GM23338 (cell line): ENCODE data around the gene WWOX. TPM values are rescaled to one million over a fixed set of nuclear protein-coding genes. Genes with fewer than 3 reads are reported as not detected.
"Not testable (repeated sequence)": the region's sequence is repeated elsewhere in the genome, so short reads cannot be mapped to it uniquely, and the experiment has no call there.

Experiments used
- ATAC-seq: fragments of 200-7000 bp; cut with Tn5 transposase; 3 replicates; pipeline ENCODE4 v1.9.1; 2020
- DNase-seq: peaks from one replicate; pipeline ENCODE4 v3.0.0-alpha.2; 2015; ENCODE audit warnings: low spot score
- H2AFZ ChIP-seq: fragments of 200-600 bp; sonication (generic); 2 replicates; pipeline ENCODE4 v1.8.0; 2016; ENCODE audit warnings: antibody characterized with exemption, mild to moderate bottlenecking, moderate library complexity
- H3F3A ChIP-seq: fragments of 200-600 bp; sonication (generic); replicated peaks from 2 replicates; pipeline ENCODE4 v1.8.0; 2017; ENCODE audit warnings: antibody characterized with exemption, mixed run types, low read depth
- H3K27ac ChIP-seq: fragments of 200-600 bp; sonication (generic); 2 replicates; pipeline ENCODE4 v1.6.1; 2016; ENCODE audit warnings: low read depth
- H3K27me3 ChIP-seq: fragments of 200-600 bp; sonication (generic); 2 replicates; pipeline ENCODE4 v1.8.0; 2016; ENCODE audit warnings: mild to moderate bottlenecking, mixed run types, moderate library complexity; ENCODE audit not compliant: insufficient read depth
- H3K36me3 ChIP-seq: fragments of 200-600 bp; sonication (generic); 2 replicates; pipeline ENCODE4 v1.8.0; 2016; ENCODE audit warnings: mild to moderate bottlenecking; ENCODE audit not compliant: insufficient read depth
- H3K4me1 ChIP-seq: fragments of 200-600 bp; sonication (generic); 2 replicates; pipeline ENCODE4 v1.8.0; 2016; ENCODE audit warnings: mild to moderate bottlenecking, moderate library complexity; ENCODE audit not compliant: insufficient read depth
- H3K4me2 ChIP-seq: fragments of 200-600 bp; sonication (generic); 2 replicates; pipeline ENCODE4 v1.7.1; 2017; ENCODE audit warnings: mixed run types
- H3K4me3 ChIP-seq: fragments of 200-600 bp; sonication (generic); 2 replicates; pipeline ENCODE4 v1.6.1; 2016; ENCODE audit warnings: mixed run types
- H3K79me2 ChIP-seq: fragments of 200-600 bp; sonication (generic); replicated peaks from 2 replicates; pipeline ENCODE4 v1.8.0; 2017; ENCODE audit warnings: mild to moderate bottlenecking; ENCODE audit not compliant: insufficient read depth
- H3K9me2 ChIP-seq: fragments of 200-600 bp; sonication (generic); 2 replicates; pipeline ENCODE4 v1.8.0; 2017; ENCODE audit not compliant: insufficient read depth
- H4K20me1 ChIP-seq: fragments of 200-600 bp; sonication (generic); replicated peaks from 2 replicates; pipeline ENCODE4 v1.8.0; 2017; ENCODE audit warnings: mild to moderate bottlenecking; ENCODE audit not compliant: insufficient read depth
- H3K27ac Mint-ChIP-seq: 2 replicates; pipeline ENCODE4 v1.8.0; 2020; ENCODE audit warnings: inconsistent platforms, mild to moderate bottlenecking, moderate library complexity, mixed read lengths
- H3K27me3 Mint-ChIP-seq: 3 replicates; pipeline ENCODE4 v1.8.0; 2022; ENCODE audit warnings: low read depth, mild to moderate bottlenecking, moderate library complexity, mixed read lengths, inconsistent platforms; ENCODE audit not compliant: insufficient read depth, poor library complexity
- H3K36me3 Mint-ChIP-seq: 3 replicates; pipeline ENCODE4 v1.8.0; 2021; ENCODE audit warnings: low read depth, mild to moderate bottlenecking, inconsistent platforms, moderate library complexity, mixed read lengths
- H3K4me1 Mint-ChIP-seq: 3 replicates; pipeline ENCODE4 v1.8.0; 2020; ENCODE audit warnings: mild to moderate bottlenecking, inconsistent platforms, mixed read lengths
- H3K4me3 Mint-ChIP-seq: 3 replicates; pipeline ENCODE4 v1.8.0; 2021; ENCODE audit warnings: moderate library complexity, mild to moderate bottlenecking, inconsistent platforms, mixed read lengths
- H3K9me3 Mint-ChIP-seq: 3 replicates; pipeline ENCODE4 v1.8.0; 2020; ENCODE audit warnings: moderate library complexity, mild to moderate bottlenecking, inconsistent platforms, mixed read lengths
- CTCF ChIP-seq, 2 experiments: fragments of 200-600 bp in 1 of 2; sonication (generic) in 1 of 2; conservative IDR thresholded peaks; 2 replicates each; pipeline versions ENCODE4 v1.5.1 to v1.6.1; 2016 to 2017; ENCODE audit warnings: antibody characterized with exemption in 2 of 2, low read depth in 2 of 2, mild to moderate bottlenecking in 2 of 2, moderate library complexity in 1 of 2
- ETS1 ChIP-seq: IDR thresholded peaks from 2 replicates; pipeline ENCODE4 v1.6.1; 2016; ENCODE audit warnings: antibody characterized with exemption
- EZH2 ChIP-seq: fragments of 200-600 bp; sonication (generic); IDR thresholded peaks from one replicate; pipeline ENCODE4 v1.8.0; 2017; ENCODE audit warnings: antibody characterized with exemption, mild to moderate bottlenecking, low read depth; ENCODE audit not compliant: unreplicated experiment
- EZH2phosphoT487 ChIP-seq: fragments of 200-600 bp; sonication (generic); IDR thresholded peaks from one replicate; pipeline ENCODE4 v1.8.1; 2018; ENCODE audit warnings: antibody characterized with exemption; ENCODE audit not compliant: unreplicated experiment
- NANOG ChIP-seq: IDR thresholded peaks from 2 replicates; pipeline ENCODE4 v1.6.1; 2016; ENCODE audit warnings: antibody characterized with exemption, borderline replicate concordance
- STAT1 ChIP-seq: IDR thresholded peaks from one replicate; pipeline ENCODE4 v1.6.1; 2016; ENCODE audit warnings: antibody characterized with exemption; ENCODE audit not compliant: unreplicated experiment
- ZNF114 ChIP-seq: fragments of 250-450 bp; sonication (Bioruptor Pico); IDR thresholded peaks from 2 replicates; pipeline ENCODE4 v1.5.0; 2020; ENCODE audit warnings: mild to moderate bottlenecking, moderate library complexity
- ZNF331 ChIP-seq: fragments of 250-450 bp; sonication (Bioruptor Pico); IDR thresholded peaks from 2 replicates; pipeline ENCODE4 v1.5.0; 2020; ENCODE audit warnings: low read depth, mild to moderate bottlenecking, moderate library complexity
- polyA plus RNA-seq: library from polyadenylated mRNA; unstranded; fragments of >200 nt; fragmentation: Nextera tagmentation; extraction: Ambion mirVana; gene quantifications from 2 replicates; pipeline ENCODE4 v1.2.1, GENCODE V29; 2016
- total RNA-seq: library from RNA; depleted of rRNA; stranded (reverse); fragments of >200 nt; shearing (Covaris generic); gene quantifications from 2 replicates; pipeline ENCODE4 v1.2.3, GENCODE V29; 2014
- TF ChIP-seq, protein P1 (sequence below): IDR thresholded peaks from one replicate; pipeline ENCODE4 v1.6.1; 2018; ENCODE audit warnings: antibody characterized with exemption; ENCODE audit not compliant: unreplicated experiment

WWOX gene
- total and polyA plus RNA-seq, 2 experiments from 2014 or later: 10.0 to 19.3 TPM

GRCh38 chr16:78599271-78599670 lies 499.8 kb downstream of the WWOX start (continued):
- no peak for TF ChIP-seq CTCF (conservative IDR thresholded peaks at IDR 0.05; ENCODE audit: low read depth in 2 of 2)
- no peak for TF ChIP-seq NANOG
- TF ChIP-seq EZH2phosphoT487: no peak
- TF ChIP-seq EZH2: no peak
- TF ChIP-seq ZNF331 (CRISPR knock-in tag): no peak
- TF ChIP-seq, protein P1, sequence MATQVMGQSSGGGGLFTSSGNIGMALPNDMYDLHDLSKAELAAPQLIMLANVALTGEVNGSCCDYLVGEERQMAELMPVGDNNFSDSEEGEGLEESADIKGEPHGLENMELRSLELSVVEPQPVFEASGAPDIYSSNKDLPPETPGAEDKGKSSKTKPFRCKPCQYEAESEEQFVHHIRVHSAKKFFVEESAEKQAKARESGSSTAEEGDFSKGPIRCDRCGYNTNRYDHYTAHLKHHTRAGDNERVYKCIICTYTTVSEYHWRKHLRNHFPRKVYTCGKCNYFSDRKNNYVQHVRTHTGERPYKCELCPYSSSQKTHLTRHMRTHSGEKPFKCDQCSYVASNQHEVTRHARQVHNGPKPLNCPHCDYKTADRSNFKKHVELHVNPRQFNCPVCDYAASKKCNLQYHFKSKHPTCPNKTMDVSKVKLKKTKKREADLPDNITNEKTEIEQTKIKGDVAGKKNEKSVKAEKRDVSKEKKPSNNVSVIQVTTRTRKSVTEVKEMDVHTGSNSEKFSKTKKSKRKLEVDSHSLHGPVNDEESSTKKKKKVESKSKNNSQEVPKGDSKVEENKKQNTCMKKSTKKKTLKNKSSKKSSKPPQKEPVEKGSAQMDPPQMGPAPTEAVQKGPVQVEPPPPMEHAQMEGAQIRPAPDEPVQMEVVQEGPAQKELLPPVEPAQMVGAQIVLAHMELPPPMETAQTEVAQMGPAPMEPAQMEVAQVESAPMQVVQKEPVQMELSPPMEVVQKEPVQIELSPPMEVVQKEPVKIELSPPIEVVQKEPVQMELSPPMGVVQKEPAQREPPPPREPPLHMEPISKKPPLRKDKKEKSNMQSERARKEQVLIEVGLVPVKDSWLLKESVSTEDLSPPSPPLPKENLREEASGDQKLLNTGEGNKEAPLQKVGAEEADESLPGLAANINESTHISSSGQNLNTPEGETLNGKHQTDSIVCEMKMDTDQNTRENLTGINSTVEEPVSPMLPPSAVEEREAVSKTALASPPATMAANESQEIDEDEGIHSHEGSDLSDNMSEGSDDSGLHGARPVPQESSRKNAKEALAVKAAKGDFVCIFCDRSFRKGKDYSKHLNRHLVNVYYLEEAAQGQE: no peak
- no peak for TF ChIP-seq ETS1
- TF ChIP-seq STAT1: no peak
- TF ChIP-seq ZNF114 (CRISPR knock-in tag): no peak

GRCh38 chr16:78604423-78605062 lies 505.1 kb downstream of the WWOX start:
- DNase-seq, H3K36me3 ChIP-seq, H3K27me3 ChIP-seq, H3K79me2 ChIP-seq, H2AFZ ChIP-seq, H3K27me3 Mint-ChIP-seq, ATAC-seq, H3F3A ChIP-seq, H3K9me3 Mint-ChIP-seq, H3K9me2 ChIP-seq, H3K36me3 Mint-ChIP-seq, H3K4me3 ChIP-seq, H4K20me1 ChIP-seq, H3K4me3 Mint-ChIP-seq: not testable (repeated sequence)
- Mint-ChIP-seq H3K27ac (peak overlapping the region; percentile 87), H3K4me1 (peaks cover 54% of the 10 kb centered on the region)
- H3K4me2 ChIP-seq: peak overlapping the region; percentile 54; the same call in 1 of the 2 replicates
- peaks cover 38% of the 10 kb centered on the region for H3K4me1 ChIP-seq
- peak overlapping the region; percentile 84; the same call in 1 of the 2 replicates for H3K27ac ChIP-seq
